Prostate gland (tissue), 2 donors: ENCODE measurements around the gene AEN. TPM values are rescaled to one million over a fixed set of nuclear protein-coding genes. Genes with fewer than 3 reads are reported as not detected.

ENCODE experiments used
- DNase-seq: peaks from one replicate; pipeline ENCODE4 v3.0.0-alpha.2; 2019; ENCODE audit warnings: low spot score
- H3K27ac ChIP-seq, 2 donors: fragments of 200-600 bp; sonication (generic); 2 replicates each; pipeline ENCODE4 v1.5.1; 2017 to 2019
- H3K27me3 ChIP-seq: fragments of 200-600 bp; sonication (generic); replicated peaks from 2 replicates; pipeline ENCODE4 v1.5.1; 2019; ENCODE audit not compliant: insufficient read depth
- H3K36me3 ChIP-seq, 2 donors: fragments of 200-600 bp; sonication (generic); 1 replicate in 1 of 2; 2 replicates in 1 of 2; pipeline versions ENCODE4 v1.5.1 to v1.8.1; 2017 to 2019
- H3K4me1 ChIP-seq: fragments of 200-600 bp; sonication (generic); replicated peaks from 2 replicates; pipeline ENCODE4 v1.5.1; 2019
- H3K4me3 ChIP-seq, 2 donors: fragments of 200-600 bp; sonication (generic); 2 replicates each; pipeline ENCODE4 v1.5.1; 2017 to 2019
- H3K9me3 ChIP-seq: fragments of 200-600 bp; sonication (generic); 2 replicates; pipeline ENCODE4 v1.5.1; 2017
- CTCF ChIP-seq, 4 experiments: fragments of 200-600 bp in 2 of 4; fragments of 450-650 bp in 2 of 4; sonication (generic) in 2 of 4; IDR thresholded peaks; 1 replicate in 3 of 4; 2 replicates in 1 of 4; pipeline ENCODE4 v1.5.1; 2016 to 2019; ENCODE audit warnings: antibody characterized with exemption in 4 of 4, mild to moderate bottlenecking in 2 of 4, moderate library complexity in 2 of 4
- POLR2A ChIP-seq: fragments of 450-650 bp; IDR thresholded peaks from one replicate; pipeline ENCODE4 v1.6.1; 2016; ENCODE audit warnings: antibody characterized with exemption, mild to moderate bottlenecking
- POLR2AphosphoS5 ChIP-seq: sonication (generic); formaldehyde crosslinking; IDR thresholded peaks from one replicate; pipeline ENCODE4 v1.6.1; 2017; ENCODE audit warnings: antibody characterized with exemption
- WGBS: methylation state at CpG from one replicate; pipeline ENCODE4 v1.1.5; 2018; 5-methylcytosine and 5-hydroxymethylcytosine counted together
- intact Hi-C: fragments of 100-400 bp; cut with DNase I; formaldehyde crosslinking; loops from one replicate; pipeline ENCODE4 v1.14.2; 2022
- total RNA-seq, 2 donors: library from RNA; depleted of rRNA; stranded (reverse); fragments of >200 nt; gene quantifications; one replicate each; pipeline ENCODE4 v1.1.0, GENCODE V29; 2016

AEN gene
- total RNA-seq, 2 donors from 2014 or later: 20.4 to 30.4 TPM

GRCh38 chr15:88608607-88609181, 12.4 kb upstream of the AEN start:
- Histone ChIP-seq H3K27me3 (peaks cover 33% of the 10 kb centered on the region), H3K4me3 (no peak overlapping the region), H3K27ac (no peak overlapping the region), H3K36me3 (no peaks in the 10 kb centered on the region), H3K4me1 (peaks cover 2% of the 10 kb centered on the region), H3K9me3 (no peaks in the 10 kb centered on the region)
- TF ChIP-seq CTCF (IDR thresholded peaks at IDR 0.05): no peak
- TF ChIP-seq POLR2AphosphoS5: no peak
- no peak for TF ChIP-seq POLR2A
- intact Hi-C loops: no loop called here
- DNase-seq: no peak
- 85% methylated on average over 4 of the region's 4 CpGs for WGBS

- Histone ChIP-seq H3K4me3 (no peak overlapping the region), H3K4me1 (peaks cover 2% of the 10 kb centered on the region), H3K36me3 (no peaks in the 10 kb centered on the region), H3K27me3 (peaks cover 25% of the 10 kb centered on the region), H3K9me3 (no peaks in the 10 kb centered on the region), H3K27ac (no peak overlapping the region)
- WGBS: 70% methylated on average over 4 of the region's 4 CpGs
- DNase-seq: no peak
- TF ChIP-seq POLR2A: no peak
- TF ChIP-seq POLR2AphosphoS5: no peak
- TF ChIP-seq CTCF (IDR thresholded peaks at IDR 0.05): no peak
- intact Hi-C loops: loop anchor here (5.0 kb wide), 1 partner anchor 132 kb away; no protein-coding TSS in a partner anchor
Observed at GRCh38 chr15:88609344-88610090, 11.6 kb upstream of the AEN start.

- no peaks in the 10 kb centered on the region for H3K4me1 ChIP-seq
- peaks cover 14% of the 10 kb centered on the region for H3K27me3 ChIP-seq
- H3K4me3 ChIP-seq: no peak overlapping the region
- no peaks in the 10 kb centered on the region for H3K9me3 ChIP-seq
- no peak overlapping the region for H3K27ac ChIP-seq
- no peaks in the 10 kb centered on the region for H3K36me3 ChIP-seq
- intact Hi-C loops: loop anchor here (5.0 kb wide), 1 partner anchor 133 kb away; no protein-coding TSS in a partner anchor
- DNase-seq: no peak
- TF ChIP-seq POLR2AphosphoS5: no peak
- TF ChIP-seq POLR2A: no peak
- TF ChIP-seq CTCF (IDR thresholded peaks at IDR 0.05): no peak
- WGBS: 43% methylated on average over 4 of the region's 4 CpGs
Observed at GRCh38 chr15:88610701-88611231, 10.4 kb upstream of the AEN start.

GRCh38 chr15:88612186-88612796, 8.8 kb upstream of the AEN start:
- Histone ChIP-seq H3K27ac (no peak overlapping the region), H3K27me3 (no peaks in the 10 kb centered on the region), H3K36me3 (no peaks in the 10 kb centered on the region), H3K9me3 (no peaks in the 10 kb centered on the region), H3K4me1 (no peaks in the 10 kb centered on the region), H3K4me3 (no peak overlapping the region)
- intact Hi-C loops: loop anchor here (5.0 kb wide), 1 partner anchor 135 kb away; no protein-coding TSS in a partner anchor
- TF ChIP-seq POLR2AphosphoS5: no peak
- no peak for TF ChIP-seq POLR2A
- no peak for TF ChIP-seq CTCF (IDR thresholded peaks at IDR 0.05)
- no peak for DNase-seq
- WGBS: 66% methylated on average over 7 of the region's 7 CpGs
